K562 (cell line): ENCODE results near the gene CD24. TPM values are rescaled to one million over a fixed set of nuclear protein-coding genes. Genes with fewer than 3 reads are reported as not detected.
A peak's percentile ranks its signal among the peaks of the same experiment; 100 is the strongest.

Experiments
- ATAC-seq: fragments of 200-7000 bp; cut with Tn5 transposase; 3 replicates; pipeline ENCODE4 v1.9.1; 2020; ENCODE audit warnings: moderate library complexity
- Bru-seq: library from RNA; stranded (reverse); fragments of 400-500 nt; gene quantifications from one replicate; lab custom pipeline; 2021; lab: Mats Ljungman, UMichigan
- BruChase-seq, 2 experiments: library from RNA; stranded (reverse); fragments of 400-500 nt; gene quantifications; one replicate each; lab custom pipeline; 2021; lab: Mats Ljungman, UMichigan
- BruUV-seq: library from RNA; stranded (reverse); fragments of 400-500 nt; replicated peaks from 2 replicates; lab custom pipeline; 2021; lab: Mats Ljungman, UMichigan
- CTCF ChIA-PET: fragments of 300-600 bp; formaldehyde crosslinking; extraction: SDS; loops from one replicate; lab custom pipeline; 2021; ENCODE audit warnings: low intra/inter-chr PET ratio; lab: Yijun Ruan, JAX
- POLR2A ChIA-PET: fragments of 300-600, 350-650 bp; sonication (Branson Sonifier 250); formaldehyde crosslinking; extraction: SDS; loops from one replicate; lab custom pipeline; 2021; ENCODE audit warnings: antibody characterized with exemption, inconsistent platforms; lab: Yijun Ruan, JAX
- DNase-seq, 4 experiments: peaks; one replicate each; pipeline versions ENCODE4 v3.0.0 to v3.0.0-alpha.2; 2011 to 2018; ENCODE audit warnings: low spot score in 3 of 4, mixed read lengths in 3 of 4; ENCODE audit errors: extremely low read depth in 1 of 4
- FAIRE-seq: peaks from 2 replicates; lab custom pipeline; 2011; peaks lifted over from hg19 to GRCh38; lab: Jason Lieb, UNC
- H2AFZ ChIP-seq: 2 replicates; pipeline ENCODE4 v1.6.0; 2011; ENCODE audit warnings: low read depth, low read length, control low read depth, inconsistent platforms
- H3K27ac ChIP-seq: fragments of 200-600 bp; 3 replicates; pipeline ENCODE4 v1.8.0; 2011; ENCODE audit warnings: low read depth, mild to moderate bottlenecking, control low read depth, inconsistent platforms, low read length, moderate library complexity, mixed read lengths; ENCODE audit errors: extremely low read depth
- H3K27me3 ChIP-seq, 2 experiments: fragments of 300-600 bp in 1 of 2; 2 replicates in 1 of 2; 3 replicates in 1 of 2; pipeline versions ENCODE4 v1.6.0 to v1.8.0; 2011; ENCODE audit warnings: inconsistent platforms in 2 of 2, low read length in 2 of 2, mild to moderate bottlenecking in 1 of 2, mixed read lengths in 1 of 2, moderate library complexity in 1 of 2; ENCODE audit not compliant: control insufficient read depth in 2 of 2, insufficient read depth in 2 of 2
- H3K36me3 ChIP-seq: fragments of 300-600 bp; 3 replicates; pipeline ENCODE4 v1.8.0; 2011; ENCODE audit warnings: mild to moderate bottlenecking, low read length, inconsistent platforms; ENCODE audit not compliant: control insufficient read depth, insufficient read depth
- H3K4me1 ChIP-seq, 2 experiments: fragments of 200-600 bp in 1 of 2; replicated peaks in 1 of 2; 2 replicates in 1 of 2; 3 replicates in 1 of 2; pipeline versions ENCODE4 v1.5.1 to v1.8.0; 2011; ENCODE audit warnings: inconsistent platforms in 2 of 2, low read length in 2 of 2, mild to moderate bottlenecking in 1 of 2, mixed read lengths in 1 of 2, moderate library complexity in 1 of 2; ENCODE audit not compliant: control insufficient read depth in 2 of 2, insufficient read depth in 2 of 2
- H3K4me2 ChIP-seq: 2 replicates; pipeline ENCODE4 v1.6.1; 2011; ENCODE audit warnings: low read length, control low read depth, inconsistent platforms, mixed read lengths; ENCODE audit not compliant: insufficient read depth
- H3K4me3 ChIP-seq: fragments of 200-600 bp; sonication (generic), shearing (Covaris generic); 2 replicates; pipeline ENCODE4 v1.5.1; 2016; ENCODE audit warnings: control low read depth, inconsistent platforms
- H3K79me2 ChIP-seq: fragments of 200-600 bp; 3 replicates; pipeline ENCODE4 v1.8.0; 2011; ENCODE audit warnings: low read length, inconsistent platforms; ENCODE audit not compliant: control insufficient read depth, insufficient read depth
- H3K9ac ChIP-seq, 2 experiments: 2 replicates each; pipeline versions ENCODE4 v1.6.0 to v1.6.1; 2011; ENCODE audit warnings: low read depth in 2 of 2, low read length in 2 of 2, control low read depth in 1 of 2, inconsistent platforms in 1 of 2, mild to moderate bottlenecking in 1 of 2, mixed read lengths in 1 of 2; ENCODE audit not compliant: insufficient read depth in 1 of 2
- H3K9me1 ChIP-seq: one replicate; pipeline ENCODE4 v1.6.0; 2011; ENCODE audit warnings: inconsistent platforms, mild to moderate bottlenecking, low read length, moderate library complexity; ENCODE audit not compliant: control insufficient read depth, insufficient read depth
- H3K9me3 ChIP-seq: replicated peaks from 2 replicates; pipeline ENCODE4 v1.5.1; 2011; ENCODE audit warnings: low read depth, low read length, inconsistent platforms; ENCODE audit not compliant: control insufficient read depth, insufficient read depth
- H4K20me1 ChIP-seq: replicated peaks from 2 replicates; pipeline ENCODE4 v1.6.1; 2011; ENCODE audit warnings: low read length, inconsistent platforms, mixed read lengths; ENCODE audit not compliant: control insufficient read depth, insufficient read depth
- KDM5B ChIP-seq: fragments of 200-600 bp; sonication (generic); IDR thresholded peaks from 2 replicates; pipeline ENCODE4 v1.6.1; 2012; ENCODE audit warnings: low read depth, mild to moderate bottlenecking, moderate library complexity, low read length, control low read depth, inconsistent platforms; ENCODE audit not compliant: insufficient replicate concordance
- PHF8 ChIP-seq: fragments of 200-600 bp; sonication (generic); IDR thresholded peaks from 2 replicates; pipeline ENCODE4 v1.6.1; 2012; ENCODE audit warnings: mixed run types, mild to moderate bottlenecking, inconsistent platforms, low read length, moderate library complexity, borderline replicate concordance
- SMC3 ChIP-seq: conservative IDR thresholded peaks from 2 replicates; pipeline ENCODE4 v1.6.1; 2011; ENCODE audit warnings: low read depth, low read length, improper control_type of control experiment; ENCODE audit not compliant: insufficient read depth
- VEZF1 ChIP-seq: fragments of 200-800 bp; sonication (Bioruptor generic); IDR thresholded peaks from 2 replicates; pipeline ENCODE4 v1.6.1; 2017; ENCODE audit warnings: missing genetic modification characterization, missing compliant biosample characterization
- ZBTB9 ChIP-seq: fragments of 450-650 bp; formaldehyde crosslinking; IDR thresholded peaks from 2 replicates; pipeline ENCODE4 v1.4.0; 2020; ENCODE audit warnings: mild to moderate bottlenecking, moderate library complexity
- WGBS: fragments of 100-300 bp; shearing (Covaris generic); methylation state at CpG from one replicate; pipeline ENCODE4 v1.1.6; 2016; ENCODE audit warnings: low coverage, mixed read lengths; ENCODE audit not compliant: insufficient coverage; ENCODE audit errors: missing lambda C conversion rate; 5-methylcytosine and 5-hydroxymethylcytosine counted together
- in situ Hi-C: fragments of 300-500 bp; cut with MboI; formaldehyde crosslinking; loops from 4 replicates; pipeline ENCODE4 v1.15.0; 2018; ENCODE audit warnings: inconsistent platforms, mixed read lengths
- intact Hi-C: fragments of 100-400 bp; cut with micrococcal nuclease; formaldehyde crosslinking; loops from 2 replicates; pipeline ENCODE4 v1.14.2; 2022
- long read RNA-seq, 3 experiments: library from polyadenylated mRNA in 2 of 3; library from RNA in 1 of 3; unstranded in 2 of 3; stranded (forward) in 1 of 3; transcript quantifications; one replicate each; pipeline ENCODE4 v2.0.0, GENCODE V29; 2019 to 2022
- polyA minus RNA-seq, 3 experiments: library from RNA; depleted of rRNA, polyadenylated mRNA; stranded (reverse); fragments of >200 nt; gene quantifications; 2 replicates each; pipeline ENCODE4 v1.2.3, GENCODE V29; 2011
- polyA plus RNA-seq, 8 experiments: library from polyadenylated mRNA; depleted of rRNA in 4 of 8; stranded (reverse) in 5 of 8; unstranded in 3 of 8; fragments of >200 nt; fragmentation: Nextera tagmentation in 2 of 8; fragmentation: Illumina TruSeq in 1 of 8; extraction: Ambion mirVana in 2 of 8; extraction: Trizol in 1 of 8; gene quantifications; 2 replicates each; pipeline versions ENCODE4 v1.2.1 to v1.2.3, GENCODE V29; 2011 to 2014; ENCODE audit warnings: inconsistent platforms in 1 of 8, missing spikeins in 1 of 8
- total RNA-seq, 7 experiments: library from RNA; depleted of rRNA in 6 of 7; stranded (reverse); fragments of >200 nt in 6 of 7; fragmentation: Illumina TruSeq in 2 of 7; extraction: Trizol in 2 of 7; gene quantifications; 2 replicates each; pipeline versions ENCODE4 v1.2.1 to v1.2.3, GENCODE V29; 2011 to 2021; ENCODE audit warnings: low replicate concordance in 1 of 7

The CD24 gene
- total RNA-seq (2011; cell fraction: chromatin; rRNA removed; ENCODE audit: low replicate concordance) = 3.6 and 5.5 TPM in 2 replicates
- 3.8 and 4.8 TPM in 2 replicates for total RNA-seq (2011; cell fraction: nucleolus; rRNA removed)
- total RNA-seq (2011; cell fraction: nucleoplasm; rRNA removed) = 5.8 and 12.6 TPM in 2 replicates
- 21.1 and 23.1 TPM in 2 replicates for total RNA-seq (2014; rRNA removed)
- 33.1 and 39.0 TPM in 2 replicates for total RNA-seq (2014; rRNA removed; fragmentation: Illumina TruSeq; extraction: Trizol)
- 154 and 155 TPM in 2 replicates for total RNA-seq (2015; rRNA removed; fragmentation: Illumina TruSeq; extraction: Trizol)
- total RNA-seq (2021) = 27.1 and 28.3 TPM in 2 replicates
- polyA plus RNA-seq (2011; rRNA removed) = 31.7 and 102 TPM in 2 replicates
- polyA plus RNA-seq (2011; cell fraction: cytosol; rRNA removed) = 29.1 and 116 TPM in 2 replicates
- 12.1 and 44.0 TPM in 2 replicates for polyA plus RNA-seq (2011; cell fraction: nucleus; rRNA removed)
- polyA plus RNA-seq (2012) = 77.6 and 88.7 TPM in 2 replicates
- polyA plus RNA-seq (2014; fragmentation: Illumina TruSeq; extraction: Trizol) = 30.0 and 38.0 TPM in 2 replicates
- 1 to 10 TPM; 8.8 to 9.8 TPM for polyA plus RNA-seq (2014; fragmentation: Nextera tagmentation; extraction: Ambion mirVana)
- 14.3 and 15.7 TPM in 2 replicates for polyA plus RNA-seq (2014; rRNA removed)
- 34.3 and 101 TPM in 2 replicates for polyA minus RNA-seq (2011; rRNA and poly(A)+ RNA removed)
- polyA minus RNA-seq (2011; cell fraction: cytosol; rRNA and poly(A)+ RNA removed) = 38.2 and 128 TPM in 2 replicates
- 6.3 and 31.8 TPM in 2 replicates for polyA minus RNA-seq (2011; cell fraction: nucleus; rRNA and poly(A)+ RNA removed)
- percentile 68 among the genes with signal in this experiment for Bru-seq, nascent RNA
- percentile 70 among the genes with signal in this experiment for BruChase-seq, experiment 1, labeled RNA remaining after a 2-hour chase
- BruChase-seq, experiment 2, labeled RNA remaining after a 6-hour chase = percentile 70 among the genes with signal in this experiment
- long read RNA-seq, experiment 1, transcript CD24-204 (3 exons, 2,513 nt) = major isoform, 5 of 8 reads
- long read RNA-seq, experiment 1, partial matches to known transcripts = 0 of 8 reads
- long read RNA-seq, experiment 1, other reads (novel, unspliced or antisense) = 1 of 8 reads
- long read RNA-seq, experiment 2, transcript CD24-201 (2 exons, 2,180 nt) = major isoform, 15 of 48 reads
- long read RNA-seq, experiment 2, partial matches to known transcripts = 0 of 48 reads
- long read RNA-seq, experiment 2, other reads (novel, unspliced or antisense) = 26 of 48 reads
- long read RNA-seq, experiment 3, partial matches to known transcripts = 0 of 3 reads
- long read RNA-seq, experiment 3, other reads (novel, unspliced or antisense) = 0 of 3 reads

- Histone ChIP-seq H3K9me1 (no peaks in the 10 kb centered on the region), H3K4me1 (peaks cover 0 to 25% of the 10 kb centered on the region in 2 experiments; a peak in 2 of 5 replicates), H3K9ac (peak within 1 kb of the TSS; percentile 26 to 91; a peak in 3 of 4 replicates), H2AFZ (peak within 1 kb of the TSS; percentile 88), H4K20me1 (no peaks in the 10 kb centered on the region), H3K79me2 (no peaks in the 10 kb centered on the region; the same call in 2 of the 3 replicates), H3K36me3 (no peaks in the 10 kb centered on the region), H3K27ac (peak within 1 kb of the TSS; percentile 47; the same call in 1 of the 3 replicates), H3K4me2 (peak within 1 kb of the TSS; percentile 51), H3K27me3 (no peaks in the 10 kb centered on the region), H3K9me3 (no peaks in the 10 kb centered on the region), H3K4me3 (peak within 1 kb of the TSS; percentile 63)
- in situ Hi-C loops (no loop called here), intact Hi-C loops (loop anchor here (10.0 kb wide), 1 partner anchor 240 kb away; no protein-coding TSS in a partner anchor)
- no TSS peak for BruUV-seq
- ATAC-seq = no peak
- POLR2A ChIA-PET = no interaction called here
- 13% methylated on average over 23 of the region's 73 CpGs for WGBS
- CTCF ChIA-PET = interaction anchor here (0.8 kb wide), 1 partner anchor 212 kb away, joined by 3 read pairs; no protein-coding TSS in a partner anchor
- no peak for FAIRE-seq
- TF ChIP-seq VEZF1 (CRISPR knock-in tag) = peak; percentile 65; the same call in 1 of the 2 replicates
- TF ChIP-seq ZBTB9 (CRISPR knock-in tag) = no peak
- TF ChIP-seq PHF8 = peak; percentile 34; the same call in 1 of the 2 replicates
- TF ChIP-seq KDM5B = peak; percentile 43
- no peak for TF ChIP-seq SMC3
- DNase-seq = peak in 3 of 4 experiments; percentile 28 to 41 (median 37)
Observed at GRCh38 chr6:106974336-106974998, at the start of gene CD24. TSS of gene CD24 (minus strand) at chr6:106974729. CDS start at chr6:106974646, 83 bp downstream.
